ENCODE data around the gene MYBPHL. TPM values are rescaled to one million over a fixed set of nuclear protein-coding genes. Genes with fewer than 3 reads are reported as not detected.
A peak's percentile ranks its signal among the peaks of the same experiment; 100 is the strongest.

Gene MYBPHL
- total RNA-seq, 4 donors from 2014 or later, result 3.1 TPM; not detected in 3

- TF ChIP-seq CTCF (IDR thresholded peaks at IDR 0.05 in 4 of 5, conservative IDR thresholded peaks at IDR 0.05 in 1 of 5) (no peak), POLR2A (IDR thresholded peaks at IDR 0.05) (no peak)
- ATAC-seq (no peak), DNase-seq (no peak)
- Histone ChIP-seq H3K27me3 (no peaks in the 10 kb centered on the region), H3K27ac (no peak overlapping the region), H3K9me3 (no peaks in the 10 kb centered on the region), H3K4me3 (no peak overlapping the region), H3K36me3 (no peaks in the 10 kb centered on the region), H3K4me1 (peaks cover 19% of the 10 kb centered on the region in 2 donors)
- intact Hi-C loops (cut with DNase I; ENCODE audit: low total_unique reads) (no loop called here), in situ Hi-C loops (cut with MboI; ENCODE audit: low sequenced_read_pairs in 4 of 4) (loop anchor here in 1 of 4 donors (10.0 to 25.0 kb wide), 2 partner anchors 114 to 256 kb away; partner anchors contain the start of genes GNAI3, GPR61 and SORT1)
Observed at GRCh38 chr1:109280862-109281261, 25.9 kb downstream of the MYBPHL start.

GRCh38 chr1:109279615-109280278 lies 27.1 kb downstream of the MYBPHL start:
- Histone ChIP-seq H3K36me3 (no peaks in the 10 kb centered on the region), H3K9me3 (no peaks in the 10 kb centered on the region), H3K27me3 (no peaks in the 10 kb centered on the region), H3K4me3 (no peak overlapping the region), H3K4me1 (peaks cover 24 to 30% of the 10 kb centered on the region in 2 donors), H3K27ac (no peak overlapping the region)
- DNase-seq (no peak), ATAC-seq (no peak)
- TF ChIP-seq POLR2A (IDR thresholded peaks at IDR 0.05) (no peak), CTCF (IDR thresholded peaks at IDR 0.05 in 4 of 5, conservative IDR thresholded peaks at IDR 0.05 in 1 of 5) (no peak)
- intact Hi-C loops (cut with DNase I; ENCODE audit: low total_unique reads) (loop anchor here (5.0 kb wide), 1 partner anchor 253 kb away; no protein-coding TSS in a partner anchor), in situ Hi-C loops (cut with MboI; ENCODE audit: low sequenced_read_pairs in 4 of 4) (loop anchor here in 3 of 4 donors (5.0 to 25.0 kb wide), 5 partner anchors 115 to 258 kb away; partner anchors contain the start of genes GPR61 (in 2 of the 3), SORT1 (in 2 of the 3) and GNAI3 (in 1 of the 3))

GRCh38 chr1:109277434-109278204 lies 29.2 kb downstream of the MYBPHL start:
- Histone ChIP-seq H3K4me1 (peaks cover 14 to 33% of the 10 kb centered on the region in 2 donors), H3K27me3 (no peaks in the 10 kb centered on the region), H3K27ac (peak overlapping the region in 3 of 4 donors; percentile 21 to 62 (median 50)), H3K9me3 (no peaks in the 10 kb centered on the region), H3K4me3 (no peak overlapping the region), H3K36me3 (no peaks in the 10 kb centered on the region)
- in situ Hi-C loops (cut with MboI; ENCODE audit: low sequenced_read_pairs in 4 of 4) (loop anchor here in 3 of 4 donors (5.0 to 25.0 kb wide), 4 partner anchors 120 to 260 kb away; partner anchors contain the start of genes GPR61 (in 2 of the 3), GNAI3 (in 1 of the 3) and SORT1 (in 1 of the 3)), intact Hi-C loops (cut with DNase I; ENCODE audit: low total_unique reads) (loop anchor here (1.0 to 5.0 kb wide), 2 partner anchors 122 to 255 kb away; no protein-coding TSS in a partner anchor)
- DNase-seq (peak; percentile 42 to 75), ATAC-seq (peak in 1 of 2 donors; percentile 53)
- TF ChIP-seq POLR2A (IDR thresholded peaks at IDR 0.05) (no peak), CTCF (IDR thresholded peaks at IDR 0.05 in 4 of 5, conservative IDR thresholded peaks at IDR 0.05 in 1 of 5) (peak; percentile 85 to 93 (median 88))

DNA sequence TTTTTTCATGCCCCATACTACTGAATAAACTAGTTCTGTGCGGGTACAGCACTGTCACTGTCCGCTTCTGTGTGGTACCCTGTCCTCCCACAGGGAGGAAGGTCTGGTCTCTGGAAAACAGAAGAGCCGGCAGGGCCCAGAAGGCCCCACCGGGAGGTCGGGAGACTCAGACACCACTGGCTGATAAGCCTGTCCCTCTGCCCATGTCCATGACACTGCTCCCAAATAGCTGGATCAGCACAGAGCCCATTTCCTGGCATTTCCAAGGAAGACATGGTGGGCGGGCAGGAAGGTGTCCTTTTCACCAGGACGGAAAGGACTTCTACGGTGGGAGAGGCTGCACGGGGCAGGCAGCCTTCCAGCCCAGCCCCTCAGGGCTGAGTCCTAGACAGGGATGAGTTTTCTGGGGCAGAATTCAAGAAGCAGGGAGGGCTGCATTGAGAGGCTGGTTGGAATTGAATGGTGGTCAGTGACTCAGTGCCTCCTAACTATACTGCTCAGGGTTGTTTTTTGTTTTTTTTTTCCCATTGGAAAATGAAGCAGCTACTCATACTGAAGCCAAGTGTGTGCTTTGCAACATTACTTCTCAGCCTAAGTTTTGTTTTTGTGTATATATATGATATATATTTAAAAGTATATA lies 31.0 kb downstream of the MYBPHL start:
- DNase-seq (no peak), ATAC-seq (no peak)
- in situ Hi-C loops (cut with MboI; ENCODE audit: low sequenced_read_pairs in 4 of 4), result loop anchor here in 3 of 4 donors (5.0 to 25.0 kb wide), 4 partner anchors 121 to 261 kb away; partner anchors contain the start of genes GPR61 (in 2 of the 3), GNAI3 (in 1 of the 3) and SORT1 (in 1 of the 3)

More for the DNA sequence above, 31.0 kb downstream of the MYBPHL start:
- TF ChIP-seq CTCF (IDR thresholded peaks at IDR 0.05 in 4 of 5, conservative IDR thresholded peaks at IDR 0.05 in 1 of 5) (no peak), POLR2A (IDR thresholded peaks at IDR 0.05) (no peak)
- intact Hi-C loops (cut with DNase I; ENCODE audit: low total_unique reads), result loop anchor here (5.0 kb wide), 1 partner anchor 256 kb away; no protein-coding TSS in a partner anchor
- Histone ChIP-seq H3K4me3 (no peak overlapping the region), H3K27ac (peak overlapping the region in 3 of 4 donors; percentile 57 to 85 (median 77)), H3K4me1 (peaks cover 10 to 27% of the 10 kb centered on the region in 2 donors), H3K27me3 (no peaks in the 10 kb centered on the region), H3K36me3 (no peaks in the 10 kb centered on the region), H3K9me3 (no peaks in the 10 kb centered on the region)
